Tibial nerve (tissue), 3 donors: ENCODE data around the gene MUC5B.

Source experiments
- POLR2A ChIP-seq, 2 donors: fragments of 450-650 bp; IDR thresholded peaks; one replicate each; pipeline ENCODE4 v1.6.1; 2017; ENCODE audit warnings: antibody characterized with exemption in 2 of 2, mild to moderate bottlenecking in 2 of 2, moderate library complexity in 2 of 2
- TF ChIP-seq, protein P1 (sequence below), 5 experiments: fragments of 200-600 bp in 3 of 5; fragments of 450-650 bp in 2 of 5; sonication (generic) in 3 of 5; IDR thresholded peaks; one replicate each; pipeline ENCODE4 v1.5.1; 2016 to 2019; ENCODE audit warnings: antibody characterized with exemption in 5 of 5, mild to moderate bottlenecking in 3 of 5, moderate library complexity in 2 of 5

GRCh38 chr11:1291295-1292017, 68.6 kb downstream of the MUC5B start:
- TF ChIP-seq, protein P1, sequence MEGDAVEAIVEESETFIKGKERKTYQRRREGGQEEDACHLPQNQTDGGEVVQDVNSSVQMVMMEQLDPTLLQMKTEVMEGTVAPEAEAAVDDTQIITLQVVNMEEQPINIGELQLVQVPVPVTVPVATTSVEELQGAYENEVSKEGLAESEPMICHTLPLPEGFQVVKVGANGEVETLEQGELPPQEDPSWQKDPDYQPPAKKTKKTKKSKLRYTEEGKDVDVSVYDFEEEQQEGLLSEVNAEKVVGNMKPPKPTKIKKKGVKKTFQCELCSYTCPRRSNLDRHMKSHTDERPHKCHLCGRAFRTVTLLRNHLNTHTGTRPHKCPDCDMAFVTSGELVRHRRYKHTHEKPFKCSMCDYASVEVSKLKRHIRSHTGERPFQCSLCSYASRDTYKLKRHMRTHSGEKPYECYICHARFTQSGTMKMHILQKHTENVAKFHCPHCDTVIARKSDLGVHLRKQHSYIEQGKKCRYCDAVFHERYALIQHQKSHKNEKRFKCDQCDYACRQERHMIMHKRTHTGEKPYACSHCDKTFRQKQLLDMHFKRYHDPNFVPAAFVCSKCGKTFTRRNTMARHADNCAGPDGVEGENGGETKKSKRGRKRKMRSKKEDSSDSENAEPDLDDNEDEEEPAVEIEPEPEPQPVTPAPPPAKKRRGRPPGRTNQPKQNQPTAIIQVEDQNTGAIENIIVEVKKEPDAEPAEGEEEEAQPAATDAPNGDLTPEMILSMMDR (IDR thresholded peaks at IDR 0.05): no peak
- no peak for TF ChIP-seq POLR2A (IDR thresholded peaks at IDR 0.05)
